HT-29 (cell line): ENCODE measurements around the gene RNH1. TPM values are rescaled to one million over a fixed set of nuclear protein-coding genes. Genes with fewer than 3 reads are reported as not detected.
"Not testable (repeated sequence)": the region's sequence is repeated elsewhere in the genome, so short reads cannot be mapped to it uniquely, and the experiment has no call there.

ENCODE experiments used
- DNase-seq: peaks from one replicate; pipeline ENCODE4 v3.0.0-alpha.2; 2015; ENCODE audit warnings: low spot score
- total RNA-seq: library from RNA; depleted of rRNA; stranded (reverse); fragments of >200 nt; shearing (Covaris generic); gene quantifications from 2 replicates; pipeline ENCODE4 v1.2.3, GENCODE V29; 2014

RNH1 gene
- total RNA-seq, 1 experiment from 2014 or later, result 470 TPM

- no peak for DNase-seq
These were observed 13.6 kb upstream of the RNH1 start for GRCh38 chr11:520428-521176.

DNA sequence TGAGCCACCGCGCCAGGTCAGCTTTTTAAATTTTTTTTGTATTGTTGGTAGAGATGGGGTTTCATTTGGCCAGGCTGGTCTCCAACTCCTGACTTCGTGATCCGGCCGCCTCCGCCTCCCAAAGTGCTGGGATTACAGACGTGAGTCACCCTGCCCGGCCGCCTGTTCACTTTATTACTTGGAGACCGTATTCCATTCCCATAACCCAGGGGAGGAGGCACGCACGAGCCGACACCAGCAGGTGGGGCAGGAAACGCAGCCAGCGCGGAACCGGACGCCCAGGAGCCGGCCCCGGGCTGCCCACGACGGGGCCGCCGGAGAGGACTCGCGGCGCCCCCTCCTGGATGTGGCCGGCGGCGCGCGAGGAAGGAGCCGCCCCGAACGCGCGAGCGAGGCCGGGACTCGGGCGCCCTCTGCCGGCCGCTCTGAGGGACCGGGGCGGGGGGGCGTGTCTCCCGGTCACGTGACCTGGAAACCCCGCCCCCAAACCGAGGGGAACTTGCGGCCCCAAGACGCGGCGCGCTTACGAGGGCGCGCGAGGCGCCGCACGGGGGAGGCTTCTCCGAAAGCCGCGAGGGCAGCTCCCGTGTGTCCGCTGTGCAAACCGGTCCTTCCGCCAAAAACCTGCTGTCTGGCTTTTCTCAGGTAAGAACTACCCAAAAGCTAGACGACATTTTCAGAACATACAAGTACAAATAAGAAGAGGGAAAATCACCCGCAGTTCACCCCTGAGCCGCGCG is 11.6 kb upstream of the RNH1 start:
- peak; percentile 100 for DNase-seq

DNA sequence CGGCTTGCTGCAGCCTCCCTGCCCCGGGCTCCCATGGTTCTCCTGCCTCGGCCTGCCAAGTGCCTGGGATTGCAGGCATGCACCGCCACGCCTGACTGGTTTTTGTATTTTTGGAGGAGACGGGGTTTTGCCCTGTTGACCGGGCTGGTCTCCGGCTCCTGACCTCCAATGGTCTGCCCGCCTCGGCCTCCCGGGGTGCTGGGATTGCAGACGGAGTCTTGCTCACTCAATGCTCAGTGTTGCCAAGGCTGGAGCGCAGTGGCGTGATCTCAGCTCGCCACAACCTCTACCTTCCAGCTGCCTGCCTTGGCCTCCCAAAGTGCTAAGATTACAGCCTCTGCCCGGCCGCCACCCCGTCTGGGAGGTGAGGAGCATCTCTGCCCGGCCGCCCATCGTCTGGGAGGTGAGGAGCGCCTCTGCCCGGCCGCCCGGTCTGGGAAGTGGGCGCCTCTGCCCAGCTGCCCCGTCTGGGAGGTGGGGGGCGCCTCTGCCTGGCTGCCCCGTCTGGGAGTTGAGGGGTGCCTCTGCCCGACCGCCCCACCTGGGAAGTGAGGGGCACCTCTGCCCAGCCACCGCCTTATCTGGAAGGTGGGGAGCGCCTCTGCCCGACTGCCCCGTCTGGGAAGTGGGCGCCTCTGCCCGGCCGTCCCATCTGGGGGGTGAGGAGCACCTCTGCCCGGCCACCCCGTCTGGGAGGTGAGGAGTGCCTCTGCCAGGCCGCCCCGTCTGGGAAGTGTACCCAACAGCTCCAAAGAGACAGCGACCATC is 10.1 kb upstream of the RNH1 start:
- not testable (repeated sequence) for DNase-seq

DNA sequence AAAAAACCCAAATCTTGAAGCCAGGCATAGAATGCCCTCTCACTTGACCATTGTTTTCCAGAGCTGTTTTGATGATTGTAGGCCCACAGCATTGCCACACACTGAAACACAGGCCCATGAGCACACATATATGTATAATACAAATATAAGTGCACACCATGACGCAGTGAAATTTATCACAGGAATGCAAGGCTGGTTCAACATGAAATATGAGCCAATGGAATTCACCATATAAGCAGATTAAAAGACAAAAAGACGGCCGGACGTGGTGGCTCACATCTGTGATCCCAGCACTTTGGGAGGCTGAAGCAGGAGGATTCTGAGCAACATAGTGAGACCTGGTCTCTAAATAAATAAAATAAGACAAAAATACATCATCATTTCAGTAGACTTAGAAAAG is 9.4 kb upstream of the RNH1 start:
- no peak for DNase-seq

DNA sequence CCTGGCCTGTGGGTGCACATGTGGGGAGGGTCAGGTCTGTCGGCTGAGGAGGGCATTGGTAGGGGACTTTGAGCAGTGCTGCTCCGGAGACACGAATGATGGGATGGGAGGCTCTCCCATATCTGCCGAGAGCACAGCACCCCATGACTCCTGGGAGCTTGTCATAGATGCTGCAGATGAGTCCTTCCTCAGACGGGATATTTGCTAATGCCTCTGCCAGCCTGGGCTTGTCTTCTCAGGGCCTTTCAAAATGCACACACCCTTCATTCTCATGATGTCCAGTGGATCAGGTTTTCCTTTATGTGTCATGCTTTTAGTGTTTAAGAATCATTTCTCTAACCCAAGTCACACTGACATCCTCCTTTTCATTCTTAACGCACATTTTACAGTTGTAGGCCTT is 8.1 kb upstream of the RNH1 start:
- no peak for DNase-seq

DNA sequence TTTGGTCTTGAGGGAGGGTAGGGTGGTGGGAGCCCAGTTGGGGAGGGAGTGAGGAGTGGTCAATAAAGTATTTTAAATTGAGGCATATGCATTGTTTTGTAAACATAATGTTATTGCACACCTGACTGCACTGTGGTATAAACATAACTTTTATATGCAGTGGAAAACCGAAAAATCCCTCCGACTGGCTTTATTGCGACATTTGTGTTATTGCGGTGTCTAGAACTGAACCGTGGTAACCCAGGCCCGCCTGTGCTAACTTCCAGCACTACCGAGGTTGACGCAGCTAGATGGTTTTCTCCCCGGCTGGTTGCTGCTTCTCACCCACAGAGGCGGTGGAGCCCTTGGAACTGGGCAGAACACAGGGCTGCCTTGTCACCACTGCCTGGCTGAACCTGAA is 7.6 kb upstream of the RNH1 start:
- no peak for DNase-seq

DNA sequence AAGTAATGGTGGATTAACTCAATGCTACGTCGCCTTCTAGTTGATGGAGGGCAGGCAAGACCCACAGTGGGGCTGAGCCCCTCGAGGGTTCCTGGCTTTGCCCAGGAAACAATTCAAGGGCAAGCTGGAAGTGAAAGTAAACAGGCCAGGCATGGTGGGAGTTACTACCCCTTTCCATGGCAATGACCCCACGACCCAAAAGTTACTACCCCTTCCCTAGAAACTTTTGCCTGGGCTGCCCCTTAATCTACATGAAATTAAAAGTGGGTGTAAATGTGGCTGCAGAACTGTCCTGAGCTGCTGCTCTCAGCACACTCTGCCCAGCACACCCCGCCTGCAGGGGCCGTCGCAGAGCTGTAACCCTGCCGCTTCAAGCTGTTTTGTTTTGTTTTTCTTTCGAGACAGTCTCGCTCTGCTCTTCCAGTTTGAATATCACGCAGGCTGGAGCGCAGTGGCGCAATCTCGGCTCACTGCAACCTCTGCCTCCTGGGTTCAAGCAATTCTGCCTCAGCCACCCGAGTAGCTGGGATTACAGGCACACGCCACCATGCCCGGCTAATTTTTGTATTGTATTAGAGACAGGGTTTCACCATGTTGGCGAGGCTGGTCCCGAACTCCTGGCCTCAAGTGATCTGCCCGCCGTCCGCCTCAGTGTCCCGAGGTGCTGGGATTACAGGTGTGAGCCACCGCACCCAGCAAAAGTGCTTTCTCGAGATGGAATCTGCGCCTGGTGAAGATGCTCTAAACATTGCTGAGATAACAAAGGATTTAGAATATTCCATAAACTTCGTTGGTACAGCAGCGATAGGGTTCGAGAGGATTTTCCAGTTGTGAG is 5.9 kb upstream of the RNH1 start:
- DNase-seq, result no peak

DNA sequence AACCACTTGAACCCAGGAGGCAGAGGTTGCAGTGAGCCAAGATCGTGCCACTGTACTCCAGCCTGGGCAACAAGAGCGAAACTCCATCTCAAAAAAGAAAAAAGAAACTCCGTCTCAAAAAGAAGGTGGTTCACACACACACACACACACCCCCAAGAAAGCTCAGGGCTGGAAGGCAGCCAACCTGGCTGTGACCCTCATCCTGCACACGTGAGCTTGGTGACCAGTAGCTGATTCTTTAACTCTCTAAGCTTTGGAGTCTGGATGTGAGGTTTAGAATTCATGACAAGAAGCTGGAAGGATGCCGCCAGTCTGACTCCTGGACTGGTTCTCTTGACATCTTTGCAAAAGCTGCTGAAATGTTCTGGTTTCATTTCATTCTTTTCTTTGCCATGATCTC is 1.9 kb upstream of the RNH1 start:
- DNase-seq, result no peak

GRCh38 chr11:507727-508515 is 879 bp upstream of the RNH1 start:
- DNase-seq, result no peak

DNA sequence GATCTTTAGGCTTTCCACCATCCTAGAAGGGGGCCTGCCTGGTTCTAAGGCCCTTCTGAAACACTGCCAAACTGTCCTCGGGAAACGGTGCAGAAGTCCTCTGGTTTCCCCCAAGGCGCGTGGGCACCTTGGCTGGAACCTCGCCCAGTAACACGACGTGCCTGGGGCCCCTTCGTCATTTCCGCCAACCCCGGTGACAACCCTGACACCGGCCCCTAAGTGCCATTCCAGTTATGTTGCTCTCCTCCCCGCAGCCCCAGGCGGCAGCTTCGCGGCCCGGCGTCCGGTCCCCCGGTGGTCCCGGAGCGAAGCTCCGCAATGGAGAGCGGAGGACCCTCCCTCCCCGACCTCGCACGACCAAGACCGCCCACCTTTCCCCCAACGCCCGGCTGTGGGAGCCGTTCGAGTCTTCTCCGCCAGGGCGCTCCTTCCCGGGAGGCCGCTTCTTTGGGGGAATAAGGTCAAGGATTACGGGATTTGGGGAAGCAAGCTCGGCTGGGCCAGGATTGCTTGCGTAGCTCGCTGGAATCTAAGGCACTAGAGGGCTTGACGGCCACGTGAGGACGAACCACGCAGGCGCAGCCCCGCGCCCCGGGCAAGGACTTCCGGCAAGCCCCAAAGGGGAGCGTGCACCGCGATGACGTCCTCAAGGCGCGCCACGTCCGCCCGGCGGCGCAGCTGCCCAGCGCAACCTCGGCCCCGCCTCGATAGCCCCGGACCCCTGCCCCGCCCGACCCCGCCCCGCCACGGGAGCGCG is 626 bp downstream of the RNH1 start:
- DNase-seq, result peak; percentile 98

GRCh38 chr11:504994-505344 is 2.1 kb downstream of the RNH1 start:
- DNase-seq, result no peak

GRCh38 chr11:504053-504993 is 2.7 kb downstream of the RNH1 start:
- DNase-seq, result no peak

GRCh38 chr11:503179-503981 is 3.7 kb downstream of the RNH1 start:
- no peak for DNase-seq

DNA sequence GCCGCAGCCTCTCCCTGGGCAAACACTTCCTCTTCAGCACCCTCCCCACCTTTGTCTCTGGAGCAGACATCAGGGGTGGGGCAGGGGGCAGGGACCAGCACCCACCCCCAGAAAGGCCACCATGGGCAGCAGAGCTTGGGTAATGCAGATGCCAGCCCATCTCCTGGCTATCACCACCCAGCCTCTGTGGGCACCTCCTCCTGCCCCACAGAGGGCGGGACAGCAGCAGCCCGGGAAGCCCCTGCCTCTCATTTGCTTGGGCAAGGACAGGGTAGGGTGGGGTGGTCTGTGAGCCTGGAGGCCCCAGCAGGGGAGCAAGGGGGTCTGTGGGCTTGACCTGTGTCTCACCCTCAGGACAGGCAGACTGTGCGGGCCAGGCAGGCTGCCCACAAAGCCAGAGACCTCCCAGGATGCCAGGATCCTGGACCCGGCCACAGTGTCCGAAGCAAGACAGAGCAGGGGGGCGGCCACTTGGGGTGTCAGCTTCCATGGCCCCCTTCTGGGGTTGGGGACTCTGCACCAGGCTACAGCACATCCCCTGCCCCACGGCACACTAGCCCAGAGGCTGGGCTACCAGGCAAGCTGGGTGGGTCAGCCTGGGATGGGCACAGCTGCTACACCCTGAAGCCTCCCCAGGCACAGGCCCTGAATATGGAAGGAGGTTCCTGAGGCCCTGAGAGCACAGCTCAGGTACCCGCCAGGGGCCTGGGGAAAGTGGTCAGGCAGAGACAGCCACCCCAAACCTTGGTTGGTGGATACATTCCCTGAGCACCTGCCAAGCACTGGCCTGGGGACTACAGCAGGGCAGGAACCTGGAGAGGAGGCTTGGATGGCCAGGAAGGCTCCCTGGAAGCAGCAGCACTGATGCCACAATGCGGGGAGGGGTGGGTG is 4.5 kb downstream of the RNH1 start:
- peak; percentile 38 for DNase-seq

- no peak for DNase-seq
These were observed 5.3 kb downstream of the RNH1 start for GRCh38 chr11:501683-502287.

- DNase-seq, result no peak
These were observed 5.9 kb downstream of the RNH1 start for GRCh38 chr11:501001-501682.
